Cerebellar cortex (tissue), 1 donor: ENCODE measurements around the gene RNASE1.

Source experiments
- DNase-seq: peaks from one replicate; pipeline ENCODE4 v3.0.0-alpha.2; 2015; ENCODE audit warnings: low spot score

Gene RNASE1

DNA sequence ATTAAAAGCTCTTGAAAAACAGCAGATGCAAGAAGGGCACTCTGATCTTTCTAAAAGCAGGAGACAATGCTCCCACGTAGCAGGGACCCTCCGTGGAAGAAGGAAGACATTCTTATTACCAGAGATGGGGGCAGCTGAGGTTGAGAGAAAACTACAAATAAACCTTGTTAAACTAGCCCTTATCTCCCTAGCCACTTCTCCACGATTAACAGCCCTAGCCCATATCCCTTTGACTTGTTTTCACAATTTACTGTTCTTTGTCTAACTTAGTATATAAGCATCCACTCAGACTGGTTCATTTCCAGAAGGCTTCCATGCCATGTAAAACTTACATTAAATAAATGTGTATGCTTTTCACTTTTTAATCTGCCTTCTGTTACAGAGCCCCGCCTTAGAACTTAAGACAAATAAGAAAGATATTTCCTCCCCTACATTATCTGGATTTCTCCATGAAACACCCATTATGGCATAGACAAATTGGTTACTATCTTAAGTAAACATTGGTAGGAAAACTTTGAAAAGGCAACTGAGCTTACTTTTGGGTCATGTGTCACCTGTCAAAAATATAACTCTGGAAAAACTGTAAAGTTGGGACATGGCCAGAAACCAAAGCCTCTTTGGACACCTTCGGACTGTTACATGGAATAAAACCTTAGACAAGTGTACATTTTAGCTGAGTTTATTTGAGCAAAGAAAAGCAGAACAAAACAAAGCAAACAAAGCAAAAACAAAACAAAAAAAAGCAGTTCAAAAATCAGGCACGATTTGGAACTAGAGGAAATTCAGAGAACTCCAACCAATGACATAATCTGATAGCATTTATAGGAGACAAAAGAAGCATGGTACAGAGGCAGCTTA, 4.9 kb upstream of the RNASE1 start:
- DNase-seq: no peak

DNA sequence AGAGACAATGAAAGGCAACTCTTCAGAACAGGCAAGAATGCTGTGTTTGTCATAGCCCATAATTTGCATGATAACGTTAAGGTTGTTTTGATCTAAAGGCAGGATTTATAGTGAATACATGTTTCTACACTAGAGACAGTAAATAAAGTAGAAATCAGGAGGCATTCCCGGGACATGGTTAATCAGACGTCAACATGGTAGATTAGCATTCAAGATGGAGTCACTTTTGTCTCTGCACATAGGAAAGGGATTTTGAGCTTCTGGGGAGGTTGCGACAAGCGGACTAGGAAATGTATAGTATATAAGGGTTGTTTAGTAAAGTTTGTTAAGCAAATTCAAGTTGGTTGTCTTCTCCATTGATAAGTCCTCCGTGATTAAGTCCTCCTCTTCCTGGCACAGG, 2.8 kb upstream of the RNASE1 start:
- no peak for DNase-seq

DNA sequence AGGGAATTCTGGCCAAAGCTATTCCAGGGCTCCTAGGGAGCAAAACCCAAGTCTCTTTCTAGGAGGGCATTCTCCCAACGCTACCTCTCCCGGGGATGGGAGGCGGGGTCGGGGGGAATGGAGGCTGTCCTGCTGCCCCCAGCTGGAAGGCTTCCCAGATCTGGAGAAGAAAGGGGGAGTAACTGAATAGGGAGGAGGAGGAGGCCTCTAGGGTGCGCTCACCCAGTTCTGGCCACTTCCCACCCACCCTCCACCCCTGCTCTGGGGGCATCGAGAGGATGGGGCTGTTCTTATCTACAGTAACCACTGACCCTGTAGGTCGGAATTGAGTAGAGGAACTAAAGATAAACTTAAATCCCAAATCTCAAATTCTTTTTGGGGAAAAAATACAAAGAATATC, 579 bp upstream of the RNASE1 start:
- DNase-seq: no peak

DNA sequence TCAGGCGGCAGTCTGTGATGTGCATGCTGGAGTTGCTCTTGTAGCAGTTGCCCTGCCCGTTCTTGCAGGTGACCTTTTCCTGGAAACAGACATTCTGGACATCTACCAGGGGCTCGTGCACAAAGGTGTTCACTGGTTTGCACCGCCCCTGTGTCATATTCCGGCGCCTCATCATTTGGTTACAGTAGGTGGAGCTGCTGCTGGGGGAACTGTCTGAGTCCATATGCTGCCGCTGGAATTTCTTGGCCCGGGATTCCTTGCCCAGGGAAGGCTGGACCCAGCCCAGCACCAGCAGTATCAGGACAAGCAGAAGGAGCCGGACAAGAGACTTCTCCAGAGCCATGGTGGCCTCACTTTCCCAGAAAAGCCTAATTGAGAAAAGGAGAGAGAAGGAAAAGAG, 918 bp downstream of the RNASE1 start:
- no peak for DNase-seq

DNA sequence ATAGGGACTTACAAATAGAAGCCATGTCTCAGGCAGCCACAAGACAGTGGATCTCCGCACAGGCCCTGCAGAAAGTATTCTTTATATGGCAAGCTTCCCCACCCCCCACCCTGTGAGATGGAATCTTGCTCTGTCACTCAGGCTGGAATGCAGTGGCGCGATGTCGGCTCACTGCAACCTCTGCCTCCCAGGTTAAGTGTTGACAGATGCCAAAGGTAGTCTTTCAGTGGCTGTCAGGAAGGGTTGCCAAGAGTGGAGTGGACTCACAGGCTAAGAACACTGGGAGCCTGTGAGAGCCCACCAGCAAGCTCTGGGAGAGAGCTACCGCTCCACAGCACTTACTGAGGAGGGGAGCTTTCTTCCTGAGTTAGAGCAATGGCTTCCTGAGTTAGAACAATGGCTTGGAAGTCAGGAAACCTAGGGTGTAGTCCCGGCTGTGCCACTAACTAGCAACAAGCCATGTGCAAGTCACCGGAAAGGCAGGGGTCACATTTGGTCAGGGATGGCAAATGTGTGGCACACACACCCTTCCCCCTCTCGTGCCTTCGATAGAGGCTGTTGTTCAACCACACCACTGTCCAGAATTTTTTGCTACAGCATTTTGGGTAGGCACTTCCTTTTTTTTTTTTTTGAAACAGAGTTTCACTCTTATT, 2.6 kb downstream of the RNASE1 start:
- no peak for DNase-seq

DNA sequence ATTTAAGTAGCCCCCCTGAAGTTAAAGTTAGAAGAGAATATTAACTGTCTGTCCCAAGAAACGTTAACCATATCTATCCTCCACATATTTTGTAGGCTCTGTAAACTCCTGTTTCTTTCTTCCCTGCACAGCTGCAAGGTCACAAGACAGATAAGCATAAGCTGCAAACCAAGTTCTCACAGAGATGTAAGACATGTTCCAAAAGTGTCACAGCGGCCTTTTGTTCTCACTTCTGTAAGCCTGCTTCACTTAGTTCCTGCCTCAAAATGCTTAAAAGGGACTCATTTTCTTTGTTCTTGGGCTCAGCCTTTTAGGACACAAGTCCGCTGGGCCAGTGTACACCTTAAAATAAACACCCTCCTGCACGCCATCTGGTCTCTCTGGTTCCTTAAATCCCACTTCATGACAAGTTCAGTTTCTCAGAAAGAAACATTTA, 3.2 kb downstream of the RNASE1 start:
- DNase-seq: no peak

DNA sequence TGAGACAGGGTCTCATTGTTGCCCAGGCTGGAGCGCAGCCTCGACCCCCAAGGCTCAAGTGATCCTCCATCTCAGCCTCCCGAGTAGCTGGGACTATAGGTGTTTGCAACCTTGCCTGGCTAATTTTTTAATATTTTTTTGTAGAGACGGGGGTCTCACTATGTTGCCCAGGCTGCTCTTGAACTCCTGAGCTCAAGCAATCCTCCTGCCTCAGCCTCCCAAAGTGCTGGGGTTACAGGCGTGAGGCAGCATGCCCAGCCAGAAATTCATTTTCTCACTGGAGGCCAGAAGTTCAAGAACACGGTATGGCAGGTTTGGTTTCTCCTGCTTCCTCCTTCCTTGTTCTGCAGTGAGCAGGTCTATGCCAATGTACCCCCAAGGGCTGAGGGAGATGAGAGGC, 3.7 kb downstream of the RNASE1 start:
- no peak for DNase-seq

DNA sequence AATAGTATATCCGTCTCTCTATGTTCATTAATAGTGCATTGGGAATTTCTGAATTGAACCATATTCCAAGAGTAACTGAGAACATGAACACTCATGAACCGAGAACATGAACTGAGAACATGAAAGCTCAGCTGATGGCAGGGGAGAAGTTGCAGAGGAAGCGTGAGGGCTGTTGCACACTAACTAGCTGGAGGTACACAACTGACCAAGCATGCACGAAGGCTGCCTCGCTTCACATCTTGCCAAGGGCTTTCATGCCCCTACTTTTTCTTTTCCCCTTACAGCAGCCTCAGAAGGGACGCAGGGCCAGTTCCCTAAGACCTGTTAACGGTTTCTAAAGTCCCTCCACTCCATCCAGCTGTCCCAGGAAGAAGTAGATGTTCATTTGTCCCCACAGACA, 4.3 kb downstream of the RNASE1 start:
- DNase-seq: no peak

DNA sequence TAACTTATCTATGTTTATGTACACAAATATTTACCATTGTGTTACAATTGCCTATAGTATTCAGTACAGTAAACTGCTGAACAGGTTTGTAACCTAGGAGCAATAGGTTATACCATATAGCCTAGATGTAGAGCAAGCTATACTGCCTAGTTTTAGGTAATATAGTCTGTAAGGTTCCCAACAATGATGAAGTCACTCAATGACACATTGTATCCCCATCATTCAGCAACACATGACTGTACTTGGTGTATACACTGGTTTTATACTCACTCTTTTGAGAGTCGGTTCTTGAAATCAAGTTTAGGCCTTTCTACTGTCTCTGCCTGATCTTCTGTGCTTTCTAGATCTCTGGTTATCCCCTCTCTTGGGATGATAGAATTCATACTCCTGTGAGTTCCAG, 5.5 kb downstream of the RNASE1 start:
- no peak for DNase-seq

DNA sequence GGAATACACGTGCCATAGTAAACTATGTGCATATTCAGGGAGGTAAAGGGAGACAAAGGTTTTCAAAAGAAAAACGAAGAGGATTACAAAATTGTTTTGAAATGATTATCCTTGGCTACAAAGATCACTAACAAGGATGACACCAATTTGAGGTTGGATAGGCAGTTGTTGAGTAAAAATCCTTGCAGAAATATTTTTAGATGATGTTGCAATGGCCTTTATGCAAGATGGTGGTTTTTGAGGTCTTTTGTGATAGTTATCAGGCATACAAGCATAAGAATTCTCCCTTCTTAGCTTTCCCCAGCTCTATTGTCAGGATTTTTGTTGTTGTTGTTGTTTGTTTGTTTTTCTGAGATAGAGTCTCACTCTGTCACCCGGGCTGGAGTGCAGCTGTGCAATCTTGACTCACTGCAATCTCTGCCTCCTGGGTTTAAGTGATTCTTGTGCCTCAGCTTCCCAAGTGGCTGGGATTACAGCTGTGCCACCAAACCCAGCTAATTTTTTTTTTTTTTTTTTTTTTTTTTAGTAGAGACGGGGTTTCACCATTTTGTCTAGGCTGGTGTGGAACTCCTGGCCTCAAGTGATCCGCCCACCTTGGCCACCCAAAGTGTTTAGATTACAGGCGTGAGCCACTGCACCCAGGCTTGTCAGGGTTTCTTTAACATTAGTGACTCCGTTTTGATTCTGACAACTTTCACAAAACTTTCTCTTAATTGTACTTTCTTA, 7.8 kb downstream of the RNASE1 start:
- no peak for DNase-seq

DNA sequence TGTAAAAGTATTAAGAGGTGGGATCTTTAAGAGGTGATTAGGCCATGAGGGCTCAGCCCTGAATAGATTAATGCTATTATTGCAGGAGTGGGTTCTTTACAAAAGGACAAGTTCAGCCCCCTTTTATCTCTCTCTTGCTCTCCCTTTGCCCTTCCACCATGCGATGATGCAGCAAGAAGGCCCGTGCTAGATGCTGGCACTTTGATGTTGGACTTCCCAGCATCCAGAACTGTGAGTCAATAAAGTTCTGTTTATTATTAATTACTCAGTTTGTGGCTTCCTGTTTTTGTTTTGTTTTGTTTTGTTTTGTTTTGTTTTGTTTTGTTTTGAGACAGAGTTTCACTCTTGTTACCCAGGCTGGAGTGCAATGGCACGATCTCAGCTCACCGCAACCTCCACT, 10.1 kb downstream of the RNASE1 start:
- no peak for DNase-seq

DNA sequence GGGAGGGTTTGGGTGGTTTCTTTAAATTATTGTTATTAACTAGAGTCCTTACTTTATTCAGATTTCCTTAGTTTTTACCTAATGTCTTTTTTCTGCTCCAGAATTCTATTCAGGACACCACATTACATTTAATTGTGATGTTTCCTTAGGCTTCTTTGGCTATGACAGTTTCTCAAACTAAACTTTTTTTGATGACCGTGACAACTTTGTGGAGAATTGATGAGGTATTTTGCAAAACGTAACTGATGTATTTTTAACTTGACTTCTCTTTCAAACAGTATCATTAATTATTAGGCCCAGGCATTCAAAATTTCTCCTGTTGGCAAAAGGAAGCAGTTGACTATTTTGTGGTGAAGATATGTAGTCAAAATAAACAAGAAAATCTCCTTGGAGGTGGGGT, 11.0 kb downstream of the RNASE1 start:
- no peak for DNase-seq

DNA sequence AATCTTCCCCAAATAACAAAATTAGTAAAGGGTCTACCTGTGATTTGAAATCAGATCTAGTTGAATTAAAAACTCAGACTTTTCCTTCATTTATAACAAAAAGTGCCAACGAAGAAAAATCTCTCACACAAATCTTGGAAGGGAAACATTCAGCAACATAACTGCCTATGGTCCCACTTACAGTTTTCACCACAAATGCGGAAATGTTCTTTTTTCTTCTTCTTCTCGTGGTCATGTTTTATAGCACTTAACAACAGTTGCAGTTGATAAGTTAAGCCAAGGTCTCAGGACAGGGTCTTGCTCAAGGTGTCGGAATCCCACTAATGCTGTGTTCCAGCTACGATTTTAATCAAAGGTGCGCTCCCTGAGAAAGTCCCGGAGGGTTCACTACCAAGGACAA, 11.5 kb downstream of the RNASE1 start:
- DNase-seq: no peak

DNA sequence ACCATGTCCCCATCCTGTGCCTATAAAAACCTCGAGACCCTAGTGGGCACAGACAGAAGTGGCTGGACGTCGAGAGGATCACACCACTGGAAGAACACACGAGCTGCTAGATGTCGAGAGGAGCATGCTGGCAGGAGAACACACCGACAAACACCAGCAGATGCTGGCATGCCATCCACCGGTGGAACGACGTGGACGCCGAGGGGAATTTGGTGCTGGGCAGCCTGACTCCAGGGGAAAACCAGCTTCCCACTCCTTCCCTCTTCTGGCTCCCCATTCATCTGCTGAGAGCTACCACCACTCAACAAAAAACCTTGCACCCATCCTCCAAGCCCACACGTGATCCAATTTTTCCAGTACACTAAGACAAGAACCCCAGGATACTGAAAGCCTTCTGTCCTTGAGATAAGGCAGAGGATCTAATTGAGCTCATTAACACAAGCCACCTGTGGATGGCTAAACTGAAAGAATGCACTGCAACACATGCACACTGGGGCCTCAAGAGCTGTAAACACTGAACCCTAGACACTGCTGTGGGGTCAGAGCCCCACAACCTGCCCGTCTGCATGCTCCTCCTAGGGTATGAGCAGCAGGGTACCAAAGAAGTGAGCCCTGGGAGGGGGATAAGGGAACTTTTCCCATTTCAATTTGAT, 12.1 kb downstream of the RNASE1 start:
- no peak for DNase-seq

DNA sequence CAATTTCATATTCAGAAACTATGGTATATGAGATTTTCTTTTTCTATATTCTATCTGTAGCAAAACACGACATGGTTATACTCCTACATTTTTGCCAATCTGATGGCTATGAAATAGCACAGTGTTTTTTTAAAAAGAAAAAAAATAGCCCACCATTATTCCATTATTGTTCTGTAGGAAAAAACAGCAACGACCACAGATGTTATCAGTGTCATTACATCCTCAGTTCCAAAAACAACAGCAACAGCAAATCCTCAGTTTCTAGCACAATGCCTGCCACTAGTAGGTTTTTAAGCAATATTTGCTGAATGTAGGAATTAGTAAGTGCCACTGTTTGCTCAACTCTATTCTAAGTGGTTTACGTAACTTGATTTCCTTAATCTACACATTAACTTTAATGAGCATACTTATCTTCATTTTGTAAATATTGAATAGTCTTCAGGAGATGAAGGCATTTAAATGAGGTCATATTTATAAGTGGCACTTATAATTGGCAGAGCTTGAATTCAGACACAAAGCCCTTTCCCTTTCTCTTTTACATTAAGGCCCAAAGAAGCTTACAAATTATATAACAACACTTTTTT, 13.3 kb downstream of the RNASE1 start:
- no peak for DNase-seq

DNA sequence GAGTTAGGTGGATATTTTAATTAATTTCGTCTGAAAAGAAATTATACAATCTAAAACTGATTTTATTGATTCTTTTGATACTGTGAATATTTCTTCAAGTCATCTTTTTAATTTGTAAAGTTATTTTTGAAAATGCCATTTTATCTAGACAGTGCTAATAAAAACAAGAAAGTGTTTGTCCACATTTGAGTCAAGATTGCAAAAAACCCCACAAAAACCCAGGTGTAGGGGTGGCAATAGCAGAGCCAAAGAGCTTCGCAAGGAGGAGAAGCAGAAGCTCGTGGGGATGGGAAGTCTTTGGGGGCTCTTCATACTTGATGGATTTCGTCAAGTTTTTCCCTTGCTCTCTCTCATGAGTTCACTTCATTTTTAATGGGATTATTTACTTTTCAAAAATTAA, 15.6 kb downstream of the RNASE1 start:
- no peak for DNase-seq

DNA sequence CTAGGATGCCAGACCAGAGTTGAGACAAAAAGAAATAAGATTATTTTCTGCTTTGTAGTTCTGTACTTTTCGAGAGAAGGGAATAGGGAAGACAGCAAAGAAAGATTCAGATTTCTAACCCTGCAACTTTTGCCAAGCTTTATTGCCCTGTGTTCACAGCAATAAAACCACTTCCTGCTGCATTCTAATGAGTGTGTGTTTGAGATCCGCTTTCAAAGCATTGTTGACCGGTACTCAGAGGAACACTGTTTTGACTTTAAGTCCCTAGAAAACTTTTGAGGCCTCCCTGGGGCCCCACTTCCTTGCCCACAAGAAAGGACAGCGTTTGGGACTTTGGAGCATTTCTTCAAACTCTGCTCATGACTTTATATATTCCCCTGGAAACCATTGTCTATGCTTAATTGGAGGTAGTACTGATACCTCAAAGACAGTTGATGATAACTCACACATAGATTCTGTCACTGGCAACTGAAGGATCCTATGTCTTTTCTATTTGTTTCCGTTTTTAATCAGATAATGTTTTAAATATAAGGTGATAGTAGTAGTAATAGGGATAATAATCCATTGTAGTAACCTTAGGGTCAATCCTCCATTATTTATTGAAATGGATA, 20.3 kb downstream of the RNASE1 start:
- DNase-seq: no peak

DNA sequence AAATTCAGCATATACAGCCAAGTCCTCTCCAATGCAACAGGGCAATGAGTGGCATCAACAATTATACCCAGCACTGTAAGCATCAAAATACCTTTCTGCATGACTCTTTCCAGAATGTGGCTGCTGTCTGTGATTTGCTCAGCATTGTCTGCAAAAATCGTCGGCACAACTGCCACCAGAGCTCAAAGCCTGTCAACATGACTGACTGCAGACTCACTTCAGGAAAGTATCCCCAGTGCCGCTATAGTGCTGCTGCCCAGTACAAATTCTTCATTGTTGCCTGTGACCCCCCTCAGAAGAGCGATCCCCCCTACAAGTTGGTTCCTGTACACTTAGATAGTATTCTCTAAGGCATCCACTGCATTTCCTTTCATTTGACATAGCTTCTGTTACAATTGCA, 20.8 kb downstream of the RNASE1 start:
- no peak for DNase-seq

DNA sequence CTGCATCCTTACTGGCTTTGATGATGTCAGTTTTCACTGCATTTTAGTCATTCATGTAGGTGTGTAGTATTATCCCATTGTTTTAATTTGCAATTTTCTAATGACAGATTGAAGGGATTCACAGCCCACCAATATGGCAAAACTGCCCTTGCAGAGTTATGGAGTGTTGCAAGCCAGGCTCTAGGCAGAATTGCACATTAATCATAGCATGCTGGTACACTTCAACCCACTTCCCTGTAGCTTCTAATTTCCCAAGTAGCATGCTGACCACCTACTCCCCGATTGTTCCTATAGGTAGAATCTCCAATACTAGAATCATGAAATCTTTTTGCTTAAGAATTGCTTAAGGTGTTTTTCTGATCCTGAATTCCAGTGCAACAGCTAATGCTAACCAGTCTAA, 26.7 kb downstream of the RNASE1 start:
- DNase-seq: no peak

DNA sequence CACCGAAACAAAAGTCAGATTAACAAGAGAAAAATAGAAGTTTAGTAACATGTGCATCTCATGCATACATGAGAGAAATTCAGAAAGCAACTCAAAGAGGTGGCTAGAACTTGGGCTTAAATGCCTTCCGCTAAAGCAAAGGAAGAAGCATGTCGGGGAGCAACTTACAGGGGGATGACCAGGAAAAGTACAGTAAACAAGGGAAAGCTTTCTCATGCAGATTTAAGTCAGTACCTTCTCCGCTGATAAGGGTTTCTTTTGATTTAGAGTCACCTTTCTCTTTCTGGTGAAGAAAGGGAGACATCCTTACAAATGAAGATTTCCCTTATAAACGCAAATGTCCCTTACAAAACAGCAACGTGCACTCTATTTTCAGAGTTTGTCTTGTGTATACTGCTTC, 27.6 kb downstream of the RNASE1 start:
- DNase-seq: no peak

DNA sequence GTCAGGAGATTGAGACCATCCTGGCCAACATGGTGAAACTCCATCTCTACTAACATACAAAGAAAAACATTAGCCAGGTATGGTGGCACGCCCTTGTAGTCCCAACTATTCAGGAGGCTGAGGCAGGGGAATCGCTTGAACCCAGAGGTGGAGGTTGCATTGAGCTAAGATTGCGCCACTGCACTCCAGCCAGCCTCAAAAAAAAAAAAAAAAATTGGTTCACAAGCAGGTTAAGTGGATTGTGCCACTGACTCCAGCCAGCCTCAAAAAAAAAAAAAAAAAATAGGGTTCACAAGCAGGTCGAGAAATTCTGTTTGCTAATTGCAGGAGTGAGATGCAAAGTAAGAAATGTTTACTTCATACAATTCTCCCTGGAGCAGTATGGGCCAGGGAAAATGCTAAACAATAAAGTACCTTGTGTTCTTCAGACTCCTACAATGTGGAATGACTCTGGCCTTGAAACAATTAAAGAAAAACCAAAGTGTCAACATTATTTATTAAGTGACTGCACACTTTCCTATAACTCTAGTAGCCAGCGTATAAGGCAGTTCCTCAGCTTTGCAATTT, 28.3 kb downstream of the RNASE1 start:
- DNase-seq: no peak
